Mesothelial cell of epicardium (in vitro differentiated cells): Measurements from ENCODE around the gene MARCO. TPM values are rescaled to one million over a fixed set of nuclear protein-coding genes. Genes with fewer than 3 reads are reported as not detected.

Experiments used
- DNase-seq, 2 experiments: peaks; one replicate each; pipeline ENCODE4 v3.0.0; 2021; ENCODE audit warnings: low spot score in 2 of 2; ENCODE audit not compliant: unreplicated experiment in 2 of 2
- H3K27ac Mint-ChIP-seq: 2 replicates; pipeline ENCODE4 v1.8.0; 2021; ENCODE audit warnings: mixed read lengths
- H3K27me3 Mint-ChIP-seq: 2 replicates; pipeline ENCODE4 v1.8.0; 2021; ENCODE audit warnings: low read depth, mixed read lengths
- H3K36me3 Mint-ChIP-seq: 2 replicates; pipeline ENCODE4 v1.8.0; 2021; ENCODE audit warnings: mixed read lengths
- H3K4me1 Mint-ChIP-seq: 2 replicates; pipeline ENCODE4 v1.8.0; 2021; ENCODE audit warnings: mixed read lengths
- H3K4me3 Mint-ChIP-seq: 2 replicates; pipeline ENCODE4 v1.8.0; 2021; ENCODE audit warnings: mild to moderate bottlenecking, moderate library complexity, mixed read lengths
- H3K9me3 Mint-ChIP-seq: 2 replicates; pipeline ENCODE4 v1.8.0; 2021; ENCODE audit warnings: mixed read lengths
- CTCF ChIP-seq: fragments of 200-600 bp; sonication (generic); IDR thresholded peaks from one replicate; pipeline ENCODE4 v1.5.0; 2021; ENCODE audit warnings: antibody characterized with exemption; ENCODE audit not compliant: unreplicated experiment
- total RNA-seq: library from RNA; stranded (reverse); gene quantifications from 3 replicates; pipeline ENCODE4 v1.2.1, GENCODE V29; 2021

The MARCO gene
- total RNA-seq, 1 donor from 2014 or later: 0.22 TPM

GRCh38 chr2:118911936-118912335 is 30.1 kb upstream of the MARCO start:
- DNase-seq: no peak
- no peak overlapping the region for H3K27ac Mint-ChIP-seq

GRCh38 chr2:118913131-118913802 is 28.7 kb upstream of the MARCO start:
- no peaks in the 10 kb centered on the region for H3K27me3 Mint-ChIP-seq
- H3K27ac Mint-ChIP-seq: no peak overlapping the region
- H3K4me1 Mint-ChIP-seq: peaks cover 13% of the 10 kb centered on the region
- no peak overlapping the region for H3K4me3 Mint-ChIP-seq
- TF ChIP-seq CTCF: no peak
- no peak for DNase-seq
- peaks cover 8% of the 10 kb centered on the region for H3K9me3 Mint-ChIP-seq
- H3K36me3 Mint-ChIP-seq: no peaks in the 10 kb centered on the region

More at GRCh38 chr2:118911936-118912335, 30.1 kb upstream of the MARCO start:
- H3K27me3 Mint-ChIP-seq: no peaks in the 10 kb centered on the region
- H3K4me1 Mint-ChIP-seq: peaks cover 13% of the 10 kb centered on the region
- no peaks in the 10 kb centered on the region for H3K36me3 Mint-ChIP-seq
- H3K4me3 Mint-ChIP-seq: no peak overlapping the region
- no peak for TF ChIP-seq CTCF
- H3K9me3 Mint-ChIP-seq: peaks cover 8% of the 10 kb centered on the region

GRCh38 chr2:118913803-118914645 is 28.0 kb upstream of the MARCO start:
- Mint-ChIP-seq H3K27ac (no peak overlapping the region), H3K4me1 (peaks cover 13% of the 10 kb centered on the region), H3K36me3 (no peaks in the 10 kb centered on the region), H3K27me3 (no peaks in the 10 kb centered on the region), H3K4me3 (no peak overlapping the region), H3K9me3 (peaks cover 8% of the 10 kb centered on the region)
- no peak for TF ChIP-seq CTCF
- DNase-seq: no peak

- no peak for DNase-seq
- no peaks in the 10 kb centered on the region for H3K36me3 Mint-ChIP-seq
- peaks cover 8% of the 10 kb centered on the region for H3K9me3 Mint-ChIP-seq
- H3K27me3 Mint-ChIP-seq: no peaks in the 10 kb centered on the region
- no peak overlapping the region for H3K4me3 Mint-ChIP-seq
- H3K27ac Mint-ChIP-seq: no peak overlapping the region
- no peak for TF ChIP-seq CTCF
- peaks cover 13% of the 10 kb centered on the region for H3K4me1 Mint-ChIP-seq
Observed at GRCh38 chr2:118914721-118915453, 27.1 kb upstream of the MARCO start.

GRCh38 chr2:118918017-118918416 is 24.0 kb upstream of the MARCO start:
- no peak for DNase-seq
- H3K36me3 Mint-ChIP-seq: no peaks in the 10 kb centered on the region
- no peaks in the 10 kb centered on the region for H3K27me3 Mint-ChIP-seq
- peaks cover 12% of the 10 kb centered on the region for H3K4me1 Mint-ChIP-seq
- peaks cover 1% of the 10 kb centered on the region for H3K9me3 Mint-ChIP-seq
- H3K27ac Mint-ChIP-seq: no peak overlapping the region
- H3K4me3 Mint-ChIP-seq: no peak overlapping the region
- TF ChIP-seq CTCF: no peak
